ENCODE results near the gene GATA2.

Gene GATA2

DNA sequence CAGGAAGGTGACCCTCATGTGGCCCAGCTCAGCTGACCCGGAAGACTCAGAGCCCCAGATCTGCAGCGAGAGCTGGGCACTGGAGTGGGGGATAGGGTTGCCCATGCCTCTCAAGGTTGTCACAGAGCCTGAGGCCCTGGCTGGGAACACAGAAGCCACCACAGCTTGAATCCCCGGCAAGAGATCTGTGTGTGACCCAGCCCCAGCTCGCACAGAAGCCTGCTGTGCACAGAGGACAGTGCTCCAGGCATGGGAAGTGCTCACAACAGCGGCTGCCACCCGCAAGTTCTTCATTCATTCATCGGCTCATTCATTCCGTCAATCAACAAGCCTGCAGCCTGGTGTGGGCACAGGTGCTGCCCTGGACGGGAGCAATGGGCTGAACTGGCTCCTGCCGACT, 62.7 kb downstream of the GATA2 start:
- TF ChIP-seq PAX5 (IDR thresholded peaks at IDR 0.05; ENCODE audit: insufficient read depth, low read length, severe bottlenecking) = no peak
- no peak for TF ChIP-seq POLR2AphosphoS5 (IDR thresholded peaks at IDR 0.05; ENCODE audit: low read depth, low read length)
- no peak for TF ChIP-seq POLR2A (IDR thresholded peaks at IDR 0.05; ENCODE audit: low read depth, low read length)
- no peak for TF ChIP-seq TAF1 (IDR thresholded peaks at IDR 0.05; ENCODE audit: low read depth, low read length)
- no peak for TF ChIP-seq POU2F2 (IDR thresholded peaks at IDR 0.05; ENCODE audit: low read depth, low read length)
- no peak for TF ChIP-seq SPI1 (IDR thresholded peaks at IDR 0.05; ENCODE audit: low read depth, low read length)
- no peak for FAIRE-seq
- no peak for DNase-seq (ENCODE audit: insufficient read length, low spot score)

DNA sequence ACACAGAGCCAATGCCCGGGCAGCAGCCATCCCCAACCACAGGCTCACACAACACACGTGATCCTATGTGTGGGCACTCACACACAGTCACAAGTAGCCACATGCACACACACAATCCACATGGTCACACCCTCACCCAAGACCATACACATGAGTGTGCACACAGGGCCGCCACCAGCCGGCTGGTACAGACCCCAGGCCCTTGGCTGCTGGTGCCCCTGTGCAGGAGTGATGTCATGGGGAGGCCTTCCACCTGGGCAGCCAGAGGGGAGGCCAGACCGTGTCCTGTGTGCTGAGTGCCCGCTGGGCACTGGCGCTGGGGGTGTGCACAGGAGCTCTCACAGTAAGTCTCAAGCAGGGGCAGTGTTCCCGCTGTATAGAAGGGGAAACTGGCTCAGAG, 63.2 kb downstream of the GATA2 start:
- no peak for TF ChIP-seq SPI1 (IDR thresholded peaks at IDR 0.05; ENCODE audit: low read depth, low read length)
- no peak for TF ChIP-seq TAF1 (IDR thresholded peaks at IDR 0.05; ENCODE audit: low read depth, low read length)
- TF ChIP-seq POU2F2 (IDR thresholded peaks at IDR 0.05; ENCODE audit: low read depth, low read length) = no peak
- TF ChIP-seq POLR2AphosphoS5 (IDR thresholded peaks at IDR 0.05; ENCODE audit: low read depth, low read length) = no peak
- TF ChIP-seq POLR2A (IDR thresholded peaks at IDR 0.05; ENCODE audit: low read depth, low read length) = no peak
- no peak for TF ChIP-seq PAX5 (IDR thresholded peaks at IDR 0.05; ENCODE audit: insufficient read depth, low read length, severe bottlenecking)
- no peak for FAIRE-seq

More for the DNA sequence above, 63.2 kb downstream of the GATA2 start:
- DNase-seq (ENCODE audit: insufficient read length, low spot score) = no peak

All from GM12891 (cell line).